HFF-Myc (cell line): Measurements from ENCODE around the gene PPM1N.

Experiments
- DNase-seq: peaks from one replicate; pipeline ENCODE4 v3.0.0-alpha.2; 2011; ENCODE audit warnings: low read depth; ENCODE audit errors: extremely low read depth
- H3K4me3 ChIP-seq: replicated peaks from 2 replicates; pipeline ENCODE4 v1.5.1; 2011; ENCODE audit warnings: low read depth, mild to moderate bottlenecking, control low read depth, low read length
- CTCF ChIP-seq: IDR thresholded peaks from 2 replicates; pipeline ENCODE4 v1.5.1; 2012; ENCODE audit warnings: mild to moderate bottlenecking, low read depth, low read length, control low read depth; ENCODE audit errors: missing control alignments

PPM1N gene

GRCh38 chr19:45492627-45493470 lies 5.4 kb upstream of the PPM1N start:
- no peak for TF ChIP-seq CTCF
- H3K4me3 ChIP-seq, result peak overlapping the region; percentile 52
- no peak for DNase-seq

GRCh38 chr19:45494261-45494916 lies 3.9 kb upstream of the PPM1N start:
- H3K4me3 ChIP-seq, result no peak overlapping the region
- DNase-seq, result no peak
- no peak for TF ChIP-seq CTCF

GRCh38 chr19:45495178-45495577 lies 3.1 kb upstream of the PPM1N start:
- no peak overlapping the region for H3K4me3 ChIP-seq
- TF ChIP-seq CTCF, result no peak
- no peak for DNase-seq

- no peak for DNase-seq
- TF ChIP-seq CTCF, result no peak
- peak overlapping the region; percentile 54 for H3K4me3 ChIP-seq
These were observed 1.8 kb upstream of the PPM1N start for GRCh38 chr19:45496349-45496953.

GRCh38 chr19:45497791-45498190 lies 452 bp upstream of the PPM1N start:
- DNase-seq, result no peak
- no peak for TF ChIP-seq CTCF
- peak overlapping the region; percentile 22; the same call in 1 of the 2 replicates for H3K4me3 ChIP-seq

- no peak for DNase-seq
- peak overlapping the region; percentile 38 for H3K4me3 ChIP-seq
- no peak for TF ChIP-seq CTCF
These were observed 1.2 kb downstream of the PPM1N start for GRCh38 chr19:45499196-45500180.
